Loucy (cell line): ENCODE results near the gene MCU.

Experiments used
- H2AFZ ChIP-seq: fragments of 200-600 bp; sonication (generic); 2 replicates; pipeline ENCODE4 v1.6.0; 2016; ENCODE audit warnings: antibody characterized with exemption, mild to moderate bottlenecking, low read length, moderate library complexity
- H3F3A ChIP-seq: fragments of 200-600 bp; 2 replicates; pipeline ENCODE4 v1.6.0; 2016; ENCODE audit warnings: antibody characterized with exemption, low read depth, mild to moderate bottlenecking
- H3K27me3 ChIP-seq: fragments of 200-600 bp; sonication (generic); 2 replicates; pipeline ENCODE4 v1.6.1; 2014; ENCODE audit warnings: low read length, mild to moderate bottlenecking; ENCODE audit not compliant: insufficient read depth, poor library complexity, severe bottlenecking
- H3K36me3 ChIP-seq: fragments of 200-600 bp; sonication (generic); 2 replicates; pipeline ENCODE4 v1.6.1; 2016; ENCODE audit warnings: low read length; ENCODE audit not compliant: insufficient read depth
- H3K4me1 ChIP-seq: fragments of 200-600 bp; sonication (generic); 2 replicates; pipeline ENCODE4 v1.5.1; 2014; ENCODE audit warnings: low read length, mild to moderate bottlenecking; ENCODE audit not compliant: insufficient read depth, poor library complexity, severe bottlenecking
- H3K4me2 ChIP-seq: fragments of 200-600 bp; sonication (generic); 2 replicates; pipeline ENCODE4 v1.6.0; 2014; ENCODE audit warnings: antibody characterized with exemption, low read length, low read depth, mild to moderate bottlenecking; ENCODE audit not compliant: poor library complexity, severe bottlenecking
- H3K4me3 ChIP-seq: fragments of 200-600 bp; sonication (generic); 2 replicates; pipeline ENCODE4 v1.5.1; 2014; ENCODE audit warnings: low read length, mild to moderate bottlenecking, mixed read lengths; ENCODE audit not compliant: poor library complexity, severe bottlenecking
- H3K79me2 ChIP-seq: fragments of 200-600 bp; sonication (generic); 2 replicates; pipeline ENCODE4 v1.6.1; 2014; ENCODE audit warnings: low read length; ENCODE audit not compliant: insufficient read depth
- H3K9ac ChIP-seq: fragments of 200-600 bp; sonication (generic); 2 replicates; pipeline ENCODE4 v1.6.0; 2014; ENCODE audit warnings: mild to moderate bottlenecking, low read depth, low read length, moderate library complexity; ENCODE audit not compliant: poor library complexity, severe bottlenecking
- H3K9me2 ChIP-seq: fragments of 200-600 bp; sonication (generic); replicated peaks from 2 replicates; pipeline ENCODE4 v1.6.1; 2016; ENCODE audit warnings: low read depth, low read length, mixed read lengths
- H3K9me3 ChIP-seq: fragments of 200-600 bp; sonication (generic); 2 replicates; pipeline ENCODE4 v1.6.1; 2014; ENCODE audit warnings: mild to moderate bottlenecking, antibody characterized with exemption, low read length, low read depth; ENCODE audit not compliant: insufficient read depth
- H4K20me1 ChIP-seq: fragments of 200-600 bp; sonication (generic); 2 replicates; pipeline ENCODE4 v1.6.0; 2014; ENCODE audit warnings: antibody characterized with exemption, low read length, mild to moderate bottlenecking; ENCODE audit not compliant: insufficient read depth, poor library complexity, severe bottlenecking
- CTCF ChIP-seq: fragments of 200-600 bp; sonication (generic); conservative IDR thresholded peaks from 2 replicates; pipeline ENCODE4 v1.5.1; 2014; ENCODE audit warnings: mild to moderate bottlenecking, antibody characterized with exemption, low read length
- EZH2phosphoT487 ChIP-seq: fragments of 200-600 bp; IDR thresholded peaks from 2 replicates; pipeline ENCODE4 v1.6.1; 2018; ENCODE audit warnings: antibody characterized with exemption, mild to moderate bottlenecking, moderate library complexity, borderline replicate concordance

Gene MCU

DNA sequence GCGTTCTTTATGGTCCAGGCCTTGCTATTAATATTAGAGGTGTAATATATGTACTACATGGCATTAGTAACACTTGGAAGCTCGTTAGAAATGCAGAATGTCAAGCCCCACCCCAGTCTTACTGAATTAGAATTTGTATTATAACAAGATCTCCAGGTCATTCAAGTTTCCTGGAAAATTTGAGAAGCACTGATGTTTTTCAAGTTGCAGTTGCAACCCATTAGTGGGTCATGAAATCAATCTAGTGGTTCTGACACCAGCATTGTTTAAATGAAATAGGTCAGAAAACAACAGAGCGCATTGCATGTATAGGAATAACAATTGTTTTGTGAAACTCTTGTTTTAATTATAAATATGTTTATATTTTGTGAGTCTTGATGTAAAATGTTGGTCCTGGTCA is 37.2 kb upstream of the MCU start:
- no peaks in the 10 kb centered on the region for H3K9me2 ChIP-seq
- H4K20me1 ChIP-seq: no peaks in the 10 kb centered on the region
- TF ChIP-seq CTCF: no peak
- TF ChIP-seq EZH2phosphoT487: no peak
- no peaks in the 10 kb centered on the region for H3K9me3 ChIP-seq
- H3K4me3 ChIP-seq: no peak overlapping the region
- H3K9ac ChIP-seq: no peak overlapping the region
- no peaks in the 10 kb centered on the region for H3K79me2 ChIP-seq
- no peak overlapping the region for H3K4me2 ChIP-seq
- H3K36me3 ChIP-seq: no peaks in the 10 kb centered on the region
- no peak overlapping the region for H2AFZ ChIP-seq
- no peaks in the 10 kb centered on the region for H3K4me1 ChIP-seq
- no peaks in the 10 kb centered on the region for H3K27me3 ChIP-seq
- H3F3A ChIP-seq: no peaks in the 10 kb centered on the region

DNA sequence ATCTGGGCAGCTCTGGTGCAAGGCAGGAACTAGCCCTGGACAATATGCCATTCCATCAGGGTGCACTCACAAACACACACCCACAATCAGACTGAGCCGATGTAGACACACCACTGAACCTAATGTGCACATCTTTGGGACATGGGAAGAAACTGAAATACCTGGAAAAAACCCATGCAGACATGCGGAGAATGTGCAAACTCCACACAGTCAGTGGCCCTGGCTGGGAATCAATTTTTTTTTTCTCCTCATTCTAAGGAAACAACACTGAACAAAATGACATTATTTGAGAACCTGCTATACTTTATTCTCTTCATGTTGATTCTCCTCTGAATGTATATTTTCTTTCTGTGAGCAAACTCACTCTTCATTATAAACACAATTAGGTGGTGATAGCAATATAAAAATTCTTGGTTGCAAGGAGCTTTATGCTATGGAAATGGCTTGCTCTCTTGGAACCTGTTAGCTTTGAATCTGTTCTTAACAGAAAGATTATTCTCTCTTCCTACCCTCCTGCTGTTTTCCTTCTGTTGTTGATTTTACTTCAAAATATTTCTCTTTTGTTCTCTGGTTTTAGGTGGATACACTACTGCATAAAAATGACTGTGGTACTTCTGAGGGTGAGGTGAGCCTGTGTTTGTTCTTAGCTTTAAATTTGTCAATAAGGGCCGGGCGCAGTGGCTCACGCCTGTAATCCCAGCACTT is 33.1 kb upstream of the MCU start:
- H3K4me3 ChIP-seq: no peak overlapping the region
- no peaks in the 10 kb centered on the region for H3K4me1 ChIP-seq
- no peaks in the 10 kb centered on the region for H4K20me1 ChIP-seq
- H3K79me2 ChIP-seq: no peaks in the 10 kb centered on the region
- no peaks in the 10 kb centered on the region for H3K27me3 ChIP-seq
- H3K9me2 ChIP-seq: no peaks in the 10 kb centered on the region
- H3K4me2 ChIP-seq: no peak overlapping the region
- no peaks in the 10 kb centered on the region for H3K9me3 ChIP-seq
- no peak for TF ChIP-seq CTCF
- TF ChIP-seq EZH2phosphoT487: no peak
- H3F3A ChIP-seq: no peaks in the 10 kb centered on the region
- no peak overlapping the region for H3K9ac ChIP-seq
- H3K36me3 ChIP-seq: no peaks in the 10 kb centered on the region
- H2AFZ ChIP-seq: no peak overlapping the region

- Histone ChIP-seq H3K4me1 (no peaks in the 10 kb centered on the region), H3K27me3 (no peaks in the 10 kb centered on the region), H3F3A (no peaks in the 10 kb centered on the region), H3K4me2 (no peak overlapping the region), H3K36me3 (no peaks in the 10 kb centered on the region), H3K9me3 (no peaks in the 10 kb centered on the region), H3K79me2 (no peaks in the 10 kb centered on the region), H3K4me3 (no peak overlapping the region), H3K9me2 (no peaks in the 10 kb centered on the region), H2AFZ (no peak overlapping the region), H3K9ac (no peak overlapping the region), H4K20me1 (no peaks in the 10 kb centered on the region)
- no peak for TF ChIP-seq CTCF
- no peak for TF ChIP-seq EZH2phosphoT487
Measured at GRCh38 chr10:72659694-72660093, 32.2 kb upstream of the MCU start.
